ENCODE measurements around the gene FPGS.

FPGS gene

GRCh38 chr9:127822108-127822507 lies 19.4 kb downstream of the FPGS start:
- TF ChIP-seq CTCF (IDR thresholded peaks at IDR 0.05; ENCODE audit: low read depth, low read length, missing control alignments) = no peak
- no peak for DNase-seq (ENCODE audit: low read depth)
- H3K4me3 ChIP-seq (ENCODE audit: low read depth, low read length) = no peak overlapping the region

GRCh38 chr9:127825319-127826051 lies 22.8 kb downstream of the FPGS start:
- TF ChIP-seq CTCF (IDR thresholded peaks at IDR 0.05; ENCODE audit: low read depth, low read length, missing control alignments) = peak; percentile 57
- no peak overlapping the region for H3K4me3 ChIP-seq (ENCODE audit: low read depth, low read length)
- no peak for DNase-seq (ENCODE audit: low read depth)

- TF ChIP-seq CTCF (IDR thresholded peaks at IDR 0.05; ENCODE audit: low read depth, low read length, missing control alignments) = no peak
- no peak overlapping the region for H3K4me3 ChIP-seq (ENCODE audit: low read depth, low read length)
These were observed 23.7 kb downstream of the FPGS start for GRCh38 chr9:127826253-127826913.

GRCh38 chr9:127828262-127829031 lies 25.8 kb downstream of the FPGS start:
- no peak for TF ChIP-seq CTCF (IDR thresholded peaks at IDR 0.05; ENCODE audit: low read depth, low read length, missing control alignments)
- no peak for DNase-seq (ENCODE audit: low read depth)
- no peak overlapping the region for H3K4me3 ChIP-seq (ENCODE audit: low read depth, low read length)

More at GRCh38 chr9:127826253-127826913, 23.7 kb downstream of the FPGS start:
- DNase-seq (ENCODE audit: low read depth) = no peak

GRCh38 chr9:127829205-127829906 lies 26.7 kb downstream of the FPGS start:
- no peak for DNase-seq (ENCODE audit: low read depth)
- H3K4me3 ChIP-seq (ENCODE audit: low read depth, low read length) = no peak overlapping the region
- no peak for TF ChIP-seq CTCF (IDR thresholded peaks at IDR 0.05; ENCODE audit: low read depth, low read length, missing control alignments)

- DNase-seq (ENCODE audit: low read depth) = no peak
- H3K4me3 ChIP-seq (ENCODE audit: low read depth, low read length) = no peak overlapping the region
- TF ChIP-seq CTCF (IDR thresholded peaks at IDR 0.05; ENCODE audit: low read depth, low read length, missing control alignments) = no peak
These were observed 29.6 kb downstream of the FPGS start for GRCh38 chr9:127832248-127832647.

All from GM12864 (cell line).